ENCODE data around the gene LARP4B.

GRCh38 chr10:904403-904802 lies 27.1 kb downstream of the LARP4B start:
- TF ChIP-seq FOXM1 (IDR thresholded peaks at IDR 0.05; ENCODE audit: low read depth) (no peak), CTCF (IDR thresholded peaks at IDR 0.05) (no peak), JUND (IDR thresholded peaks at IDR 0.05) (no peak), REST (IDR thresholded peaks at IDR 0.05; ENCODE audit: low read depth, low read length) (no peak)
